DOHH2 (cell line): ENCODE measurements around the gene TMEM144.

Source experiments
- H3F3A ChIP-seq: fragments of 200-600 bp; sonication (generic), shearing (Covaris generic); 2 replicates; pipeline ENCODE4 v1.6.0; 2016; ENCODE audit warnings: antibody characterized with exemption, mild to moderate bottlenecking; ENCODE audit not compliant: control insufficient read depth, insufficient read depth
- H3K27ac ChIP-seq: fragments of 200-600 bp; sonication (generic); 2 replicates; pipeline ENCODE4 v1.5.1; 2014; ENCODE audit warnings: low read depth, mild to moderate bottlenecking, low read length, moderate library complexity
- H3K27me3 ChIP-seq: fragments of 200-600 bp; sonication (generic); 2 replicates; pipeline ENCODE4 v1.6.1; 2014; ENCODE audit warnings: mild to moderate bottlenecking, low read length, mixed read lengths; ENCODE audit not compliant: control insufficient read depth
- H3K36me3 ChIP-seq: fragments of 200-600 bp; sonication (generic); 2 replicates; pipeline ENCODE4 v1.6.1; 2014; ENCODE audit warnings: mild to moderate bottlenecking, low read length, moderate library complexity, mixed read lengths; ENCODE audit not compliant: control insufficient read depth
- H3K4me1 ChIP-seq: fragments of 200-600 bp; sonication (generic); 2 replicates; pipeline ENCODE4 v1.6.1; 2014; ENCODE audit warnings: mild to moderate bottlenecking, low read length, mixed read lengths; ENCODE audit not compliant: control insufficient read depth
- H3K4me2 ChIP-seq: fragments of 200-600 bp; sonication (generic); 2 replicates; pipeline ENCODE4 v1.6.0; 2014; ENCODE audit warnings: mild to moderate bottlenecking, low read length, moderate library complexity
- H3K4me3 ChIP-seq: fragments of 200-600 bp; sonication (generic); 2 replicates; pipeline ENCODE4 v1.5.1; 2014; ENCODE audit warnings: mild to moderate bottlenecking, low read length, mixed read lengths
- H3K79me2 ChIP-seq: fragments of 200-600 bp; sonication (generic); 2 replicates; pipeline ENCODE4 v1.6.1; 2014; ENCODE audit warnings: mild to moderate bottlenecking, low read length, mixed read lengths; ENCODE audit not compliant: control insufficient read depth
- H3K9me2 ChIP-seq: fragments of 200-600 bp; sonication (generic); replicated peaks from 2 replicates; pipeline ENCODE4 v1.6.1; 2014; ENCODE audit warnings: mild to moderate bottlenecking, low read length, mixed read lengths; ENCODE audit not compliant: control insufficient read depth
- H3K9me3 ChIP-seq: fragments of 200-600 bp; sonication (generic); 2 replicates; pipeline ENCODE4 v1.6.1; 2014; ENCODE audit warnings: antibody characterized with exemption, low read length, mixed read lengths; ENCODE audit not compliant: control insufficient read depth, insufficient read depth
- H4K20me1 ChIP-seq: fragments of 200-600 bp; sonication (generic); 2 replicates; pipeline ENCODE4 v1.6.0; 2014; ENCODE audit warnings: low read depth, mild to moderate bottlenecking, antibody characterized with exemption, low read length, moderate library complexity; ENCODE audit not compliant: control insufficient read depth, insufficient read depth
- EZH2phosphoT487 ChIP-seq: fragments of 200-600 bp; sonication (generic); IDR thresholded peaks from 2 replicates; pipeline ENCODE4 v1.6.1; 2017; ENCODE audit warnings: borderline replicate concordance, mild to moderate bottlenecking, antibody characterized with exemption, low read length, moderate library complexity, mixed read lengths
- TF ChIP-seq, protein P1 (sequence below): fragments of 200-600 bp; sonication (generic); IDR thresholded peaks from one replicate; pipeline ENCODE4 v1.5.1; 2014; ENCODE audit warnings: antibody characterized with exemption, mild to moderate bottlenecking, low read depth, low read length; ENCODE audit not compliant: poor library complexity, severe bottlenecking

The TMEM144 gene

DNA sequence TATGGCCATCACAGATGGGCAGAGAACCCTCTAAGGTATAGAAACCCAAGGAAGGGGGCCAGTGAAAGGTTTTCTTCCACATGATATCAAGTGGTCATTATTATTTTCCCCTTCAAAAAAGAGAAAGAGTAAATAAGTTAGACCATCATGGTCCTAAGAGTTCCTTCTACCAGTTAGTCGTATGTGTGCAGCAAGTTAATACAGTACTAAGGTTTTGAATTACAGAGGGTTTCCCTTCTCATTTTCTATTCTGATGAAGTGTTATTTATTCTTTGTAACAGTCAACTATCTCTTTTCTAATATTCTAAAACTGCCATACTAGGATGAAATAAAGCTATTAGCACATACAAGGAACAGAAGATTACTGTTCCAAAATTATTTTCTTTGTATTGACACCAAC lies 94.4 kb downstream of the TMEM144 start:
- no peak overlapping the region for H3K27ac ChIP-seq
- no peaks in the 10 kb centered on the region for H3K9me3 ChIP-seq
- H4K20me1 ChIP-seq = no peaks in the 10 kb centered on the region
- H3K9me2 ChIP-seq = no peaks in the 10 kb centered on the region
- no peaks in the 10 kb centered on the region for H3K36me3 ChIP-seq
- TF ChIP-seq, protein P1, sequence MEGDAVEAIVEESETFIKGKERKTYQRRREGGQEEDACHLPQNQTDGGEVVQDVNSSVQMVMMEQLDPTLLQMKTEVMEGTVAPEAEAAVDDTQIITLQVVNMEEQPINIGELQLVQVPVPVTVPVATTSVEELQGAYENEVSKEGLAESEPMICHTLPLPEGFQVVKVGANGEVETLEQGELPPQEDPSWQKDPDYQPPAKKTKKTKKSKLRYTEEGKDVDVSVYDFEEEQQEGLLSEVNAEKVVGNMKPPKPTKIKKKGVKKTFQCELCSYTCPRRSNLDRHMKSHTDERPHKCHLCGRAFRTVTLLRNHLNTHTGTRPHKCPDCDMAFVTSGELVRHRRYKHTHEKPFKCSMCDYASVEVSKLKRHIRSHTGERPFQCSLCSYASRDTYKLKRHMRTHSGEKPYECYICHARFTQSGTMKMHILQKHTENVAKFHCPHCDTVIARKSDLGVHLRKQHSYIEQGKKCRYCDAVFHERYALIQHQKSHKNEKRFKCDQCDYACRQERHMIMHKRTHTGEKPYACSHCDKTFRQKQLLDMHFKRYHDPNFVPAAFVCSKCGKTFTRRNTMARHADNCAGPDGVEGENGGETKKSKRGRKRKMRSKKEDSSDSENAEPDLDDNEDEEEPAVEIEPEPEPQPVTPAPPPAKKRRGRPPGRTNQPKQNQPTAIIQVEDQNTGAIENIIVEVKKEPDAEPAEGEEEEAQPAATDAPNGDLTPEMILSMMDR = no peak
- no peak for TF ChIP-seq EZH2phosphoT487
- H3F3A ChIP-seq = no peaks in the 10 kb centered on the region
- no peak overlapping the region for H3K4me2 ChIP-seq
- H3K79me2 ChIP-seq = no peaks in the 10 kb centered on the region
- H3K27me3 ChIP-seq = no peaks in the 10 kb centered on the region
- H3K4me1 ChIP-seq = no peaks in the 10 kb centered on the region
- no peak overlapping the region for H3K4me3 ChIP-seq
